MM.1S (cell line): ENCODE measurements around the gene COL5A1.

Source experiments
- DNase-seq: peaks from one replicate; pipeline ENCODE4 v3.0.0-alpha.2; 2015
- H2AFZ ChIP-seq: fragments of 300-600 bp; sonication (generic); 2 replicates; pipeline ENCODE4 v1.6.0; 2016; ENCODE audit warnings: antibody characterized with exemption, low read length
- H3F3A ChIP-seq: fragments of 300-600 bp; sonication (generic); 2 replicates; pipeline ENCODE4 v1.6.1; 2016; ENCODE audit warnings: mild to moderate bottlenecking, antibody characterized with exemption, low read length, moderate library complexity, mixed read lengths; ENCODE audit not compliant: insufficient read depth
- H3K27ac ChIP-seq: fragments of 300-600 bp; sonication (generic); 2 replicates; pipeline ENCODE4 v1.5.1; 2016; ENCODE audit warnings: mild to moderate bottlenecking, low read length
- H3K27me3 ChIP-seq: fragments of 300-600 bp; sonication (generic); replicated peaks from 2 replicates; pipeline ENCODE4 v1.6.0; 2016; ENCODE audit warnings: low read length; ENCODE audit not compliant: insufficient read depth
- H3K36me3 ChIP-seq: fragments of 300-600 bp; sonication (generic); replicated peaks from 2 replicates; pipeline ENCODE4 v1.6.1; 2016; ENCODE audit warnings: mild to moderate bottlenecking, low read length, mixed read lengths; ENCODE audit not compliant: insufficient read depth
- H3K4me1 ChIP-seq: fragments of 300-600 bp; sonication (generic); 2 replicates; pipeline ENCODE4 v1.6.1; 2016; ENCODE audit warnings: low read length, mixed read lengths
- H3K4me2 ChIP-seq: fragments of 300-600 bp; sonication (generic); 2 replicates; pipeline ENCODE4 v1.6.0; 2016; ENCODE audit warnings: low read depth, low read length
- H3K4me3 ChIP-seq: fragments of 300-600 bp; sonication (generic); 2 replicates; pipeline ENCODE4 v1.5.1; 2016; ENCODE audit warnings: low read length, mixed read lengths
- H3K79me2 ChIP-seq: fragments of 300-600 bp; sonication (generic); 2 replicates; pipeline ENCODE4 v1.6.1; 2016; ENCODE audit warnings: mixed run types, low read length, mixed read lengths
- H3K9ac ChIP-seq: fragments of 300-600 bp; sonication (generic); 2 replicates; pipeline ENCODE4 v1.6.1; 2016; ENCODE audit warnings: low read length, mixed read lengths
- H3K9me2 ChIP-seq: fragments of 300-600 bp; sonication (generic); replicated peaks from 2 replicates; pipeline ENCODE4 v1.6.1; 2016; ENCODE audit warnings: mild to moderate bottlenecking, low read length, mixed read lengths; ENCODE audit not compliant: insufficient read depth
- H3K9me3 ChIP-seq: fragments of 300-600 bp; sonication (generic); replicated peaks from 2 replicates; pipeline ENCODE4 v1.6.1; 2016; ENCODE audit warnings: mild to moderate bottlenecking, low read length, mixed read lengths; ENCODE audit not compliant: insufficient read depth
- H4K20me1 ChIP-seq: fragments of 300-600 bp; sonication (generic); 2 replicates; pipeline ENCODE4 v1.6.1; 2016; ENCODE audit warnings: mild to moderate bottlenecking, low read length, moderate library complexity, mixed read lengths; ENCODE audit not compliant: insufficient read depth
- EZH2 ChIP-seq: fragments of 300-600 bp; sonication (generic); optimal IDR thresholded peaks from 2 replicates; pipeline ENCODE3; 2017; ENCODE audit warnings: low read depth, mild to moderate bottlenecking, antibody characterized with exemption, low read length, mixed read lengths
- EZH2phosphoT487 ChIP-seq: fragments of 300-600 bp; sonication (generic); IDR thresholded peaks from 2 replicates; pipeline ENCODE4 v1.6.1; 2018; ENCODE audit warnings: antibody characterized with exemption, low read length
- TF ChIP-seq, protein P1 (sequence below): fragments of 300-600 bp; sonication (generic); IDR thresholded peaks from 2 replicates; pipeline ENCODE4 v1.5.1; 2016; ENCODE audit warnings: antibody characterized with exemption, low read length, mixed read lengths

The COL5A1 gene

DNA sequence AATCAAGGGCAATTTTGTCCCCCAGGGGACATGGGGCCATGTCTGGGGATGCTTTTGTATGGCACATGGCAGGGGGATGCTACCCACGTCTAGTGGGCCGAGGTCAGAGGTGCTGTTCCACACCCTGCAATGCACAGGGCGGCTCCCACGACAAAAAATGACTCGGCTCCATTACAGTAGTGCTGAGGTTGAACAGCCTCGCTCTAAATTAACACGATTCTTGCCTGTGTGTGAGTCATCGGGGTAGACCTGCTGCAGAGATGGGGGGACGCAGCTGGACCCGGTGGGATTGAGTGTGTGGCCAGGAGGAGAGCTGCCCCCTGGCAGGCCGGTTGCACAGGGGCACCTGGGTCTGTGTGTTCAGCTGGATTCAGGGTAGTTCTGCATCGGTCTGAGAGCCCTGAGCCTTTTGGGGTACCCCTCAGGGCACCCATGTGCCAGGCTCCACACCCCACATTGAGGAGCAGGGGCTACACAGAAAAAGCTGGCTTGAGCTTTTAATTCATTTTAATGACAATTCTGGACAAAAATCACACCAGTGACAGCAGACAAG is 20.0 kb upstream of the COL5A1 start:
- Histone ChIP-seq H3K9ac (no peak overlapping the region), H3K27ac (no peak overlapping the region), H3K4me3 (no peak overlapping the region), H3K79me2 (no peaks in the 10 kb centered on the region), H3K9me3 (no peaks in the 10 kb centered on the region), H4K20me1 (no peaks in the 10 kb centered on the region), H3K27me3 (peaks cover 93% of the 10 kb centered on the region), H3K4me2 (no peak overlapping the region), H3F3A (no peaks in the 10 kb centered on the region), H3K9me2 (no peaks in the 10 kb centered on the region), H3K4me1 (no peaks in the 10 kb centered on the region), H3K36me3 (no peaks in the 10 kb centered on the region), H2AFZ (no peak overlapping the region)
- TF ChIP-seq EZH2 (no peak), EZH2phosphoT487 (no peak)
- TF ChIP-seq, protein P1, sequence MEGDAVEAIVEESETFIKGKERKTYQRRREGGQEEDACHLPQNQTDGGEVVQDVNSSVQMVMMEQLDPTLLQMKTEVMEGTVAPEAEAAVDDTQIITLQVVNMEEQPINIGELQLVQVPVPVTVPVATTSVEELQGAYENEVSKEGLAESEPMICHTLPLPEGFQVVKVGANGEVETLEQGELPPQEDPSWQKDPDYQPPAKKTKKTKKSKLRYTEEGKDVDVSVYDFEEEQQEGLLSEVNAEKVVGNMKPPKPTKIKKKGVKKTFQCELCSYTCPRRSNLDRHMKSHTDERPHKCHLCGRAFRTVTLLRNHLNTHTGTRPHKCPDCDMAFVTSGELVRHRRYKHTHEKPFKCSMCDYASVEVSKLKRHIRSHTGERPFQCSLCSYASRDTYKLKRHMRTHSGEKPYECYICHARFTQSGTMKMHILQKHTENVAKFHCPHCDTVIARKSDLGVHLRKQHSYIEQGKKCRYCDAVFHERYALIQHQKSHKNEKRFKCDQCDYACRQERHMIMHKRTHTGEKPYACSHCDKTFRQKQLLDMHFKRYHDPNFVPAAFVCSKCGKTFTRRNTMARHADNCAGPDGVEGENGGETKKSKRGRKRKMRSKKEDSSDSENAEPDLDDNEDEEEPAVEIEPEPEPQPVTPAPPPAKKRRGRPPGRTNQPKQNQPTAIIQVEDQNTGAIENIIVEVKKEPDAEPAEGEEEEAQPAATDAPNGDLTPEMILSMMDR, result no peak
- DNase-seq, result no peak

DNA sequence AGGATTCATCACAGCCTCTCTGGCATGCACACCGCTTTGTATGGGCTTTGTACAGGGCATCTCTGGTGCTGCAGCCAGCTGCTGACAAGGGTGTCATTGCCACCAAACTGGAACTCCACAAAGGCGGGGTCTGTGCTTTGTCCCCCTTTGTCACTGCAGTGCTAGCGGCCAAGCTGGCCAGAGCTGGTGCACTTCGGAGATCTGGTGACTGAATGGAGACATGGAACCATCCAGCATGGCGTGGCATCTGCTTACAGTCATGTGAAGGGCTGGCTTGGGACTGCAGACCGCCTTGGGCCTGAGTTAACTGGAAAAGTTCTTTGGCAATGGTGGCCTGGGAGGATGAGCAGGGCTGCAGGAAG is 18.7 kb upstream of the COL5A1 start:
- H3K9ac ChIP-seq, result no peak overlapping the region
- H3F3A ChIP-seq, result no peaks in the 10 kb centered on the region
- no peaks in the 10 kb centered on the region for H3K36me3 ChIP-seq
- H3K79me2 ChIP-seq, result no peaks in the 10 kb centered on the region
- no peaks in the 10 kb centered on the region for H3K4me1 ChIP-seq
- no peaks in the 10 kb centered on the region for H3K9me3 ChIP-seq
- peaks cover 94% of the 10 kb centered on the region for H3K27me3 ChIP-seq
- no peaks in the 10 kb centered on the region for H3K9me2 ChIP-seq
- no peak overlapping the region for H2AFZ ChIP-seq
- no peak overlapping the region for H3K4me2 ChIP-seq
- H3K27ac ChIP-seq, result no peak overlapping the region
- DNase-seq, result no peak
- no peak for TF ChIP-seq EZH2
- TF ChIP-seq, protein P1, result no peak
- no peak overlapping the region for H3K4me3 ChIP-seq
- H4K20me1 ChIP-seq, result no peaks in the 10 kb centered on the region

DNA sequence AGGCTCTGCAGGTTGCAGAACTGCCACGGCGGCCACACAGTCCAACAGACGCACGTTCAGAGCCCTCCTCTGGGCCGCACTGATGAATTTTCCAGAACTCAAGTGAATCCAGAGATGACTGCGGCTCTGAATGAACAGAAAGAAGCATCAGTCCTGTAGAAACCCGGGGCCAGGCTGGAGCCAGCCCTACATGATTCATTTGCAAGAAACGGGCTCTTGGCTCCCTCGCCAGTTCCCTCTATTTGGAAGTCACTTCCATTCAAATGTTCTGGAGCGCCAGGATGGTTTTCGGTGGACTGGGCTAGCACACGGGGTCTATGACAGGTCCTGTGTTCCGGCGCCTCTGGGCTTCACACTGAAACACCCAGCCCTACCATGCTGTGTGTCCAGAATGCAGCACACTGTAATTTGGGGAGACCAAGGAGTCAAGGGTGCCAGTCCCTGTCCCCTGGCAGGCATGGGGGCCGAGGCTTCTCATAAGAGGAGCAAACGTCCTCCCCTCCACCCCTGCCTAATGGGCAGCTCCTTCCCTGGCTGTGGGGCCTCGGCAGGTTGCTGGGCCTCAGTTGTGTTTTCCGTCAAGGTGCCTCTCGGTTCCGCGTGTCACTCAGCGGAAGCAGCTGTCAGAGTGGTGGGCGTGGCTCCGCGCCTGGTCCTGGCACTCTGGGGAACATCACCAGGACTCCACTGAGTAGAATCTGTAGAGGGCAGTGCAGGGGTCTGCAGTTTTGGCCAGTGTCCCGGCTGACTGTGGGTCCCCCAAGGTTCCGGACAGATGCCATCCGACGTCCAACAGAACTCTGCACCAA is 18.1 kb upstream of the COL5A1 start:
- TF ChIP-seq EZH2, result no peak
- TF ChIP-seq, protein P1, result no peak
- TF ChIP-seq EZH2phosphoT487, result no peak
- H3K4me3 ChIP-seq, result no peak overlapping the region
- H3K36me3 ChIP-seq, result no peaks in the 10 kb centered on the region
- H3K9ac ChIP-seq, result no peak overlapping the region
- no peak overlapping the region for H3K27ac ChIP-seq
- no peaks in the 10 kb centered on the region for H3K9me3 ChIP-seq
- DNase-seq, result no peak
- peaks cover 94% of the 10 kb centered on the region for H3K27me3 ChIP-seq
- H3K4me1 ChIP-seq, result no peaks in the 10 kb centered on the region
- no peaks in the 10 kb centered on the region for H3K9me2 ChIP-seq
- H3K79me2 ChIP-seq, result no peaks in the 10 kb centered on the region
- H2AFZ ChIP-seq, result no peak overlapping the region
- no peaks in the 10 kb centered on the region for H3F3A ChIP-seq
- H4K20me1 ChIP-seq, result no peaks in the 10 kb centered on the region
- H3K4me2 ChIP-seq, result no peak overlapping the region
